SK-N-SH (cell line): ENCODE data around the gene RABEP2. TPM values are rescaled to one million over a fixed set of nuclear protein-coding genes. Genes with fewer than 3 reads are reported as not detected.

Experiments used
- CTCF ChIA-PET: fragments of 300-600, 350-600 bp; formaldehyde crosslinking; extraction: SDS; loops from one replicate; lab custom pipeline; 2021; lab: Yijun Ruan, JAX
- POLR2A ChIA-PET: fragments of 350-600 bp; sonication (Branson Sonifier 250); formaldehyde crosslinking; extraction: SDS; loops from one replicate; lab custom pipeline; 2020; ENCODE audit warnings: antibody characterized with exemption, inconsistent platforms; lab: Yijun Ruan, JAX
- DNase-seq: peaks from one replicate; pipeline ENCODE4 v3.0.0; 2012
- H2AFZ ChIP-seq: fragments of 200-600 bp; sonication (generic); 2 replicates; pipeline ENCODE4 v1.8.1; 2016; ENCODE audit warnings: antibody characterized with exemption, mild to moderate bottlenecking, low read depth
- H3F3A ChIP-seq: fragments of 200-600 bp; sonication (generic); replicated peaks from 2 replicates; pipeline ENCODE3; 2016; ENCODE audit warnings: antibody characterized with exemption, mild to moderate bottlenecking; ENCODE audit not compliant: insufficient read depth
- H3K27ac ChIP-seq, 2 experiments: fragments of 200-500 bp in 1 of 2; fragments of 200-600 bp in 1 of 2; sonication (Bioruptor generic) in 1 of 2; sonication (generic), shearing (Covaris generic) in 1 of 2; 2 replicates each; pipeline versions ENCODE4 v1.5.1 to v1.6.1; 2014 to 2016; ENCODE audit warnings: low read depth in 2 of 2, inconsistent platforms in 1 of 2, low read length in 1 of 2, mild to moderate bottlenecking in 1 of 2, mixed read lengths in 1 of 2
- H3K27me3 ChIP-seq: fragments of 200-600 bp; sonication (generic), shearing (Covaris generic); 2 replicates; pipeline ENCODE4 v1.6.1; 2016; ENCODE audit warnings: mixed run types; ENCODE audit not compliant: insufficient read depth
- H3K36me3 ChIP-seq, 2 experiments: fragments of 200-500 bp in 1 of 2; fragments of 200-600 bp in 1 of 2; sonication (Bioruptor generic) in 1 of 2; sonication (generic) in 1 of 2; replicated peaks in 1 of 2; 2 replicates each; pipeline versions ENCODE3 to v1.5.1; 2014 to 2016; ENCODE audit warnings: low read length in 1 of 2, mild to moderate bottlenecking in 1 of 2; ENCODE audit not compliant: insufficient read depth in 2 of 2, control insufficient read depth in 1 of 2
- H3K4me1 ChIP-seq, 2 experiments: fragments of 200-500 bp in 1 of 2; fragments of 200-600 bp in 1 of 2; sonication (Bioruptor generic) in 1 of 2; sonication (generic), shearing (Covaris generic) in 1 of 2; 2 replicates each; pipeline versions ENCODE4 v1.5.1 to v1.6.1; 2014 to 2016; ENCODE audit warnings: low read depth in 1 of 2, low read length in 1 of 2, mixed run types in 1 of 2; ENCODE audit not compliant: insufficient read depth in 2 of 2, control insufficient read depth in 1 of 2
- H3K4me2 ChIP-seq: fragments of 200-600 bp; sonication (generic), shearing (Covaris generic); 2 replicates; pipeline ENCODE4 v1.6.1; 2017; ENCODE audit warnings: mixed run types
- H3K4me3 ChIP-seq, 2 experiments: fragments of 200-500 bp in 1 of 2; fragments of 200-600 bp in 1 of 2; sonication (Bioruptor generic) in 1 of 2; sonication (generic), shearing (Covaris generic) in 1 of 2; 2 replicates each; pipeline versions ENCODE4 v1.5.1 to v1.8.1; 2014 to 2016; ENCODE audit warnings: low read depth in 2 of 2, inconsistent platforms in 1 of 2, low read length in 1 of 2, mild to moderate bottlenecking in 1 of 2, mixed read lengths in 1 of 2, moderate library complexity in 1 of 2
- H3K79me2 ChIP-seq: fragments of 200-600 bp; sonication (generic); 2 replicates; pipeline ENCODE4 v1.8.1; 2017; ENCODE audit warnings: mild to moderate bottlenecking; ENCODE audit not compliant: insufficient read depth
- H3K9ac ChIP-seq: fragments of 200-600 bp; sonication (generic); 2 replicates; pipeline ENCODE4 v1.6.1; 2017; ENCODE audit warnings: mixed run types
- H3K9me2 ChIP-seq: fragments of 200-600 bp; sonication (generic); 2 replicates; pipeline ENCODE4 v1.6.1; 2017; ENCODE audit warnings: mixed run types
- H3K9me3 ChIP-seq: fragments of 200-600 bp; sonication (generic); 2 replicates; pipeline ENCODE4 v1.6.1; 2017; ENCODE audit warnings: mixed run types, mild to moderate bottlenecking, moderate library complexity
- H4K20me1 ChIP-seq: fragments of 200-600 bp; sonication (generic); 2 replicates; pipeline ENCODE4 v1.6.1; 2017; ENCODE audit warnings: mild to moderate bottlenecking, mixed run types; ENCODE audit not compliant: insufficient read depth
- FOXM1 ChIP-seq: IDR thresholded peaks from 2 replicates; pipeline ENCODE4 v1.4.0; 2012; ENCODE audit warnings: low read depth, mild to moderate bottlenecking
- GATA2 ChIP-seq: sonication (generic); formaldehyde crosslinking; IDR thresholded peaks from 2 replicates; pipeline ENCODE4 v1.5.0; 2020; ENCODE audit warnings: mild to moderate bottlenecking, missing genetic modification reagents
- JUND ChIP-seq: IDR thresholded peaks from 2 replicates; pipeline ENCODE4 v1.4.0; 2012
- NRF1 ChIP-seq: IDR thresholded peaks from 2 replicates; pipeline ENCODE4 v1.6.1; 2012; ENCODE audit warnings: low read depth, mild to moderate bottlenecking, low read length
- RFX5 ChIP-seq: IDR thresholded peaks from 2 replicates; pipeline ENCODE4 v1.6.1; 2012; ENCODE audit warnings: mild to moderate bottlenecking, improper control_type of control experiment, low read length
- RXRA ChIP-seq: IDR thresholded peaks from 2 replicates; pipeline ENCODE4 v1.4.0; 2012; ENCODE audit warnings: low read depth, mild to moderate bottlenecking, borderline replicate concordance
- SIN3A ChIP-seq: IDR thresholded peaks from 2 replicates; pipeline ENCODE4 v1.6.1; 2012; ENCODE audit warnings: low read depth, mild to moderate bottlenecking, low read length, moderate library complexity, borderline replicate concordance
- SMC3 ChIP-seq: IDR thresholded peaks from 2 replicates; pipeline ENCODE4 v1.6.1; 2012; ENCODE audit warnings: low read depth, low read length, improper control_type of control experiment
- TAF1 ChIP-seq: IDR thresholded peaks from 2 replicates; pipeline ENCODE4 v1.6.1; 2012; ENCODE audit warnings: low read depth, mild to moderate bottlenecking, low read length, moderate library complexity, borderline replicate concordance
- TCF12 ChIP-seq: IDR thresholded peaks from 2 replicates; pipeline ENCODE4 v1.4.0; 2012
- WGBS: methylation state at CpG from one replicate; pipeline ENCODE4 v1.1.6; 2017; ENCODE audit warnings: low lambda C conversion rate; 5-methylcytosine and 5-hydroxymethylcytosine counted together
- polyA plus RNA-seq, 3 experiments: library from polyadenylated mRNA; depleted of rRNA; stranded (reverse); fragments of >200 nt; gene quantifications; 2 replicates each; pipeline ENCODE4 v1.2.3, GENCODE V29; 2012
- TF ChIP-seq, protein P1 (sequence below): IDR thresholded peaks from 2 replicates; pipeline ENCODE4 v1.6.1; 2012; ENCODE audit warnings: mild to moderate bottlenecking, low read depth, low read length, moderate library complexity
- TF ChIP-seq, protein P2 (sequence below): fragments of 200-600 bp; sonication (generic); IDR thresholded peaks from 2 replicates; pipeline ENCODE4 v1.6.1; 2017; ENCODE audit warnings: antibody characterized with exemption, mild to moderate bottlenecking, moderate library complexity
- TF ChIP-seq, protein P3 (sequence below): IDR thresholded peaks from 2 replicates; pipeline ENCODE4 v1.4.0; 2012; ENCODE audit warnings: low read depth
- TF ChIP-seq, protein P4 (sequence below): IDR thresholded peaks from 2 replicates; pipeline ENCODE4; 2012

Gene RABEP2
- polyA plus RNA-seq, 1 of the 3 experiments (the other 2 are of a cell fraction) = 46.1 TPM

DNA sequence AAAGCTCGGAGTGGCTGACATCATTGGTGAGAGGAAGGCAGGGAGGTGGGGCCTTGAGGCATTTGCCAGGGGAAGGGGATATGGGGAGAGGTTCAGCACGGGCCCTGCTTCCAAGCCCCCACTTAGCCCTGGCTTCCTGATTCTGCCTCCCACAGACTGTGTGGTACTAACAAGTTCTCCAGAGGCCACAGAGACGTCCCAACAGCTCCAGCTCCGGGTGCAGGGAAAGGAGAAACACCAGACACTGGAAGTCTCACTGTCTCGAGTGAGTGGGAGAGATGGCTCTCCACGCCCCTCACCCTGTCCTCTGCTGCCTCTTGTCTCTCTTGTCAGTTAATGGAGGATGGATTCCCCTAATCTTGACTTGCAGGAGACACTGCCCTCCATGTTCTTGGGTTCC, 33.8 kb upstream of the RABEP2 start:
- Histone ChIP-seq H3K27me3 (no peaks in the 10 kb centered on the region), H3K36me3 (peaks cover 44 to 52% of the 10 kb centered on the region in 2 experiments), H2AFZ (no peak overlapping the region), H3F3A (no peaks in the 10 kb centered on the region), H3K4me3 (no peak overlapping the region), H3K27ac (no peak overlapping the region), H3K4me2 (no peak overlapping the region), H3K9me2 (no peaks in the 10 kb centered on the region), H3K79me2 (0 out of 2 replicates have a peak, but pooled peaks cover 2% of the 10 kb centered on the region), H3K9ac (no peak overlapping the region), H3K4me1 (no peaks in the 10 kb centered on the region), H4K20me1 (no peaks in the 10 kb centered on the region), H3K9me3 (no peaks in the 10 kb centered on the region)
- ChIA-PET CTCF (interaction anchor here (1.4 kb wide), 1 partner anchor 14 kb away, joined by 6 read pairs; no protein-coding TSS in a partner anchor), POLR2A (no interaction called here)
- TF ChIP-seq SMC3 = no peak
- TF ChIP-seq, protein P1, sequence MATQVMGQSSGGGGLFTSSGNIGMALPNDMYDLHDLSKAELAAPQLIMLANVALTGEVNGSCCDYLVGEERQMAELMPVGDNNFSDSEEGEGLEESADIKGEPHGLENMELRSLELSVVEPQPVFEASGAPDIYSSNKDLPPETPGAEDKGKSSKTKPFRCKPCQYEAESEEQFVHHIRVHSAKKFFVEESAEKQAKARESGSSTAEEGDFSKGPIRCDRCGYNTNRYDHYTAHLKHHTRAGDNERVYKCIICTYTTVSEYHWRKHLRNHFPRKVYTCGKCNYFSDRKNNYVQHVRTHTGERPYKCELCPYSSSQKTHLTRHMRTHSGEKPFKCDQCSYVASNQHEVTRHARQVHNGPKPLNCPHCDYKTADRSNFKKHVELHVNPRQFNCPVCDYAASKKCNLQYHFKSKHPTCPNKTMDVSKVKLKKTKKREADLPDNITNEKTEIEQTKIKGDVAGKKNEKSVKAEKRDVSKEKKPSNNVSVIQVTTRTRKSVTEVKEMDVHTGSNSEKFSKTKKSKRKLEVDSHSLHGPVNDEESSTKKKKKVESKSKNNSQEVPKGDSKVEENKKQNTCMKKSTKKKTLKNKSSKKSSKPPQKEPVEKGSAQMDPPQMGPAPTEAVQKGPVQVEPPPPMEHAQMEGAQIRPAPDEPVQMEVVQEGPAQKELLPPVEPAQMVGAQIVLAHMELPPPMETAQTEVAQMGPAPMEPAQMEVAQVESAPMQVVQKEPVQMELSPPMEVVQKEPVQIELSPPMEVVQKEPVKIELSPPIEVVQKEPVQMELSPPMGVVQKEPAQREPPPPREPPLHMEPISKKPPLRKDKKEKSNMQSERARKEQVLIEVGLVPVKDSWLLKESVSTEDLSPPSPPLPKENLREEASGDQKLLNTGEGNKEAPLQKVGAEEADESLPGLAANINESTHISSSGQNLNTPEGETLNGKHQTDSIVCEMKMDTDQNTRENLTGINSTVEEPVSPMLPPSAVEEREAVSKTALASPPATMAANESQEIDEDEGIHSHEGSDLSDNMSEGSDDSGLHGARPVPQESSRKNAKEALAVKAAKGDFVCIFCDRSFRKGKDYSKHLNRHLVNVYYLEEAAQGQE = no peak
- no peak for TF ChIP-seq RFX5
- no peak for TF ChIP-seq JUND
- TF ChIP-seq TCF12 = no peak
- TF ChIP-seq, protein P2, sequence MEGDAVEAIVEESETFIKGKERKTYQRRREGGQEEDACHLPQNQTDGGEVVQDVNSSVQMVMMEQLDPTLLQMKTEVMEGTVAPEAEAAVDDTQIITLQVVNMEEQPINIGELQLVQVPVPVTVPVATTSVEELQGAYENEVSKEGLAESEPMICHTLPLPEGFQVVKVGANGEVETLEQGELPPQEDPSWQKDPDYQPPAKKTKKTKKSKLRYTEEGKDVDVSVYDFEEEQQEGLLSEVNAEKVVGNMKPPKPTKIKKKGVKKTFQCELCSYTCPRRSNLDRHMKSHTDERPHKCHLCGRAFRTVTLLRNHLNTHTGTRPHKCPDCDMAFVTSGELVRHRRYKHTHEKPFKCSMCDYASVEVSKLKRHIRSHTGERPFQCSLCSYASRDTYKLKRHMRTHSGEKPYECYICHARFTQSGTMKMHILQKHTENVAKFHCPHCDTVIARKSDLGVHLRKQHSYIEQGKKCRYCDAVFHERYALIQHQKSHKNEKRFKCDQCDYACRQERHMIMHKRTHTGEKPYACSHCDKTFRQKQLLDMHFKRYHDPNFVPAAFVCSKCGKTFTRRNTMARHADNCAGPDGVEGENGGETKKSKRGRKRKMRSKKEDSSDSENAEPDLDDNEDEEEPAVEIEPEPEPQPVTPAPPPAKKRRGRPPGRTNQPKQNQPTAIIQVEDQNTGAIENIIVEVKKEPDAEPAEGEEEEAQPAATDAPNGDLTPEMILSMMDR = no peak
- no peak for TF ChIP-seq SIN3A
- TF ChIP-seq NRF1 = no peak
- no peak for TF ChIP-seq TAF1
- TF ChIP-seq GATA2 (CRISPR knock-in tag) = no peak
- TF ChIP-seq, protein P3, sequence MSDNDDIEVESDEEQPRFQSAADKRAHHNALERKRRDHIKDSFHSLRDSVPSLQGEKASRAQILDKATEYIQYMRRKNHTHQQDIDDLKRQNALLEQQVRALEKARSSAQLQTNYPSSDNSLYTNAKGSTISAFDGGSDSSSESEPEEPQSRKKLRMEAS = no peak
- TF ChIP-seq FOXM1 = no peak
- TF ChIP-seq, protein P4, sequence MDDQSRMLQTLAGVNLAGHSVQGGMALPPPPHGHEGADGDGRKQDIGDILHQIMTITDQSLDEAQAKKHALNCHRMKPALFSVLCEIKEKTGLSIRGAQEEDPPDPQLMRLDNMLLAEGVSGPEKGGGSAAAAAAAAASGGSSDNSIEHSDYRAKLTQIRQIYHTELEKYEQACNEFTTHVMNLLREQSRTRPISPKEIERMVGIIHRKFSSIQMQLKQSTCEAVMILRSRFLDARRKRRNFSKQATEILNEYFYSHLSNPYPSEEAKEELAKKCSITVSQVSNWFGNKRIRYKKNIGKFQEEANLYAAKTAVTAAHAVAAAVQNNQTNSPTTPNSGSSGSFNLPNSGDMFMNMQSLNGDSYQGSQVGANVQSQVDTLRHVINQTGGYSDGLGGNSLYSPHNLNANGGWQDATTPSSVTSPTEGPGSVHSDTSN = no peak
- TF ChIP-seq RXRA = no peak
- 79% methylated on average over 5 of the region's 6 CpGs for WGBS
- DNase-seq = no peak
